Endothelial cell of umbilical vein (primary cell): ENCODE measurements around the gene DLX3. TPM values are rescaled to one million over a fixed set of nuclear protein-coding genes. Genes with fewer than 3 reads are reported as not detected.

Experiments
- BruUV-seq: library from RNA; stranded (reverse); fragments of 400-500 nt; replicated peaks from 2 replicates; lab custom pipeline; 2021; lab: Mats Ljungman, UMichigan
- CTCF ChIA-PET: fragments of 300-600, 350-600 bp; sonication (Branson Sonifier 250); formaldehyde crosslinking; loops from one replicate; lab custom pipeline; 2021; ENCODE audit warnings: antibody characterized with exemption, inconsistent platforms; lab: Charles Lee
- POLR2A ChIA-PET: fragments of 300-600, 350-600 bp; sonication (Branson Sonifier 250); formaldehyde crosslinking; loops from one replicate; lab custom pipeline; 2021; ENCODE audit warnings: antibody characterized with exemption, inconsistent platforms; lab: Charles Lee
- DNase-seq: peaks from one replicate; pipeline ENCODE4 v3.0.0-alpha.2; 2011; ENCODE audit warnings: low read depth, low spot score
- FAIRE-seq: peaks from 2 replicates; lab custom pipeline; 2011; peaks lifted over from hg19 to GRCh38; lab: Jason Lieb, UNC
- H2AFZ ChIP-seq: 2 replicates; pipeline ENCODE4 v1.6.0; 2012; ENCODE audit warnings: low read depth, low read length, control low read depth, inconsistent platforms
- H3K27ac ChIP-seq: 2 replicates; pipeline ENCODE4 v1.5.1; 2011; ENCODE audit warnings: low read depth, mild to moderate bottlenecking, control low read depth, low read length, moderate library complexity; ENCODE audit not compliant: insufficient read depth
- H3K27me3 ChIP-seq, 2 experiments: 2 replicates each; pipeline versions ENCODE4 v1.6.0 to v1.6.1; 2011; ENCODE audit warnings: low read length in 2 of 2, mixed read lengths in 1 of 2; ENCODE audit not compliant: control insufficient read depth in 2 of 2, insufficient read depth in 2 of 2
- H3K36me3 ChIP-seq, 2 experiments: 2 replicates in 1 of 2; 3 replicates in 1 of 2; pipeline ENCODE4 v1.5.1; 2011; ENCODE audit warnings: low read length in 2 of 2, mild to moderate bottlenecking in 1 of 2, moderate library complexity in 1 of 2; ENCODE audit not compliant: control insufficient read depth in 2 of 2, insufficient read depth in 2 of 2; ENCODE audit errors: extremely low read depth in 1 of 2
- H3K4me1 ChIP-seq: 3 replicates; pipeline ENCODE4 v1.5.1; 2011; ENCODE audit warnings: mild to moderate bottlenecking, low read length; ENCODE audit not compliant: control insufficient read depth, insufficient read depth; ENCODE audit errors: extremely low read depth
- H3K4me2 ChIP-seq: 2 replicates; pipeline ENCODE4 v1.6.1; 2011; ENCODE audit warnings: low read length, control low read depth, mixed read lengths; ENCODE audit not compliant: insufficient read depth
- H3K4me3 ChIP-seq, 3 experiments: fragments of 200-600 bp in 1 of 3; sonication (generic), shearing (Covaris generic) in 1 of 3; replicated peaks in 1 of 3; 2 replicates each; pipeline ENCODE4 v1.5.1; 2011 to 2016; ENCODE audit warnings: control low read depth in 3 of 3, low read length in 3 of 3, mild to moderate bottlenecking in 2 of 3, inconsistent platforms in 1 of 3, low read depth in 1 of 3, moderate library complexity in 1 of 3; ENCODE audit not compliant: insufficient read depth in 1 of 3
- H3K79me2 ChIP-seq: 2 replicates; pipeline ENCODE4 v1.6.0; 2012; ENCODE audit warnings: low read length, inconsistent platforms; ENCODE audit not compliant: control insufficient read depth, insufficient read depth
- H3K9ac ChIP-seq: replicated peaks from 2 replicates; pipeline ENCODE3; 2011; ENCODE audit warnings: low read length, control low read depth; ENCODE audit not compliant: insufficient read depth; ENCODE audit errors: extremely low read depth
- H3K9me1 ChIP-seq: replicated peaks from 3 replicates; pipeline ENCODE4 v1.6.0; 2011; ENCODE audit warnings: mild to moderate bottlenecking, low read length; ENCODE audit not compliant: control insufficient read depth, insufficient read depth; ENCODE audit errors: extremely low read depth
- H3K9me3 ChIP-seq: replicated peaks from 2 replicates; pipeline ENCODE4 v1.5.1; 2012; ENCODE audit warnings: low read length, inconsistent platforms; ENCODE audit not compliant: control insufficient read depth, insufficient read depth
- H4K20me1 ChIP-seq: replicated peaks from 2 replicates; pipeline ENCODE3; 2011; ENCODE audit warnings: mild to moderate bottlenecking, low read length; ENCODE audit not compliant: control insufficient read depth, insufficient read depth; ENCODE audit errors: extremely low read depth
- CTCF ChIP-seq, 2 donors: IDR thresholded peaks; 1 replicate in 1 of 2; 2 replicates in 1 of 2; pipeline ENCODE4 v1.5.1; 2011; ENCODE audit warnings: low read length in 2 of 2, mild to moderate bottlenecking in 2 of 2, moderate library complexity in 2 of 2, control low read depth in 1 of 2, inconsistent platforms in 1 of 2, low read depth in 1 of 2; ENCODE audit not compliant: insufficient read depth in 1 of 2; ENCODE audit errors: extremely low read depth in 1 of 2
- EZH2 ChIP-seq: IDR thresholded peaks from 2 replicates; pipeline ENCODE4 v1.6.1; 2012; ENCODE audit warnings: borderline replicate concordance, low read depth, mild to moderate bottlenecking, moderate library complexity, low read length, inconsistent platforms; ENCODE audit not compliant: severe bottlenecking
- FOS ChIP-seq: IDR thresholded peaks from 2 replicates; pipeline ENCODE4 v1.6.1; 2011; ENCODE audit warnings: mild to moderate bottlenecking, low read length, moderate library complexity, borderline replicate concordance; ENCODE audit not compliant: insufficient read depth
- GATA2 ChIP-seq: IDR thresholded peaks from 2 replicates; pipeline ENCODE4 v1.7.0; 2011; ENCODE audit warnings: low read depth, mild to moderate bottlenecking, moderate library complexity, mixed read lengths, low read length; ENCODE audit not compliant: insufficient read length, insufficient read depth
- JUN ChIP-seq: IDR thresholded peaks from 2 replicates; pipeline ENCODE4 v1.6.1; 2011; ENCODE audit warnings: borderline replicate concordance, low read depth; ENCODE audit not compliant: insufficient read length, insufficient read depth
- MAX ChIP-seq: IDR thresholded peaks from 2 replicates; pipeline ENCODE4 v1.6.1; 2011; ENCODE audit not compliant: insufficient read depth, insufficient read length
- MYC ChIP-seq: IDR thresholded peaks from one replicate; pipeline ENCODE4 v1.6.1; 2011; ENCODE audit warnings: mild to moderate bottlenecking, low read depth, low read length
- POLR2A ChIP-seq: IDR thresholded peaks from 2 replicates; pipeline ENCODE4 v1.6.1; 2012; ENCODE audit warnings: low read depth, mild to moderate bottlenecking, control low read depth, low read length
- POLR2AphosphoS5 ChIP-seq: IDR thresholded peaks from 2 replicates; pipeline ENCODE4 v1.6.1; 2012; ENCODE audit warnings: low read depth, mild to moderate bottlenecking, control low read depth, low read length, moderate library complexity; ENCODE audit not compliant: insufficient read depth
- dilution Hi-C: fragments of 300-500 bp; cut with MboI; formaldehyde crosslinking; loops from one replicate; pipeline ENCODE4 v1.15.0; 2019; ENCODE audit warnings: low sequenced_read_pairs; ENCODE audit not compliant: extremely low pct_ligation_motif_present
- intact Hi-C: fragments of 100-400 bp; cut with micrococcal nuclease; formaldehyde crosslinking; loops from one replicate; pipeline ENCODE4 v1.10.0; 2022
- polyA plus RNA-seq, 4 experiments: library from polyadenylated mRNA; depleted of rRNA in 3 of 4; stranded (reverse) in 3 of 4; unstranded in 1 of 4; fragments of >200 nt; gene quantifications; 2 replicates each; pipeline versions ENCODE4 v1.2.1 to v1.2.3, GENCODE V29; 2011 to 2012; ENCODE audit warnings: missing spikeins in 1 of 4
- total RNA-seq: library from RNA; stranded (reverse); gene quantifications from 2 replicates; pipeline ENCODE4 v1.2.3, GENCODE V29; 2021

The DLX3 gene
- total and polyA plus RNA-seq, 2 donors (not counting 3 experiments of a cell fraction or from before 2014, with no cell fraction given), result not detected

GRCh38 chr17:49946208-49946607 is 48.8 kb downstream of the DLX3 start:
- ChIA-PET POLR2A (no interaction called here), CTCF (no interaction called here)
- BruUV-seq, result no TSS peak
- Histone ChIP-seq H3K9me3 (no peaks in the 10 kb centered on the region), H3K4me3 (no peak overlapping the region), H3K4me1 (no peaks in the 10 kb centered on the region), H3K9me1 (no peaks in the 10 kb centered on the region), H3K36me3 (no peaks in the 10 kb centered on the region), H3K4me2 (no peak overlapping the region), H4K20me1 (no peaks in the 10 kb centered on the region), H3K9ac (no peak overlapping the region), H3K27ac (no peak overlapping the region), H3K27me3 (peaks cover 23 to 31% of the 10 kb centered on the region in 2 experiments), H3K79me2 (no peaks in the 10 kb centered on the region), H2AFZ (no peak overlapping the region)
- dilution Hi-C loops (no loop called here), intact Hi-C loops (no loop called here)
- DNase-seq (no peak), FAIRE-seq (no peak)
- no peak for TF ChIP-seq JUN
- no peak for TF ChIP-seq GATA2
- no peak for TF ChIP-seq POLR2A
- TF ChIP-seq FOS, result no peak
- no peak for TF ChIP-seq CTCF (IDR thresholded peaks at IDR 0.05; ENCODE audit: extremely low read depth in 1 of 2, insufficient read depth in 1 of 2, low read depth in 1 of 2, low read length in 2 of 2)
- no peak for TF ChIP-seq EZH2
- TF ChIP-seq POLR2AphosphoS5, result no peak
- no peak for TF ChIP-seq MAX
- no peak for TF ChIP-seq MYC
